Gastrocnemius medialis (tissue), 4 donors: ENCODE measurements around the gene SMIM28.

Experiments
- CTCF ChIP-seq, 5 experiments: fragments of 450-650 bp in 3 of 5; fragments of 200-600 bp in 2 of 5; sonication (generic) in 2 of 5; IDR thresholded peaks in 4 of 5; conservative IDR thresholded peaks in 1 of 5; 1 replicate in 4 of 5; 2 replicates in 1 of 5; pipeline ENCODE4 v1.5.1; 2016 to 2019; ENCODE audit warnings: antibody characterized with exemption in 5 of 5, mild to moderate bottlenecking in 3 of 5, moderate library complexity in 3 of 5
- POLR2A ChIP-seq, 2 donors: fragments of 450-650 bp; IDR thresholded peaks; one replicate each; pipeline ENCODE4 v1.6.1; 2017; ENCODE audit warnings: antibody characterized with exemption in 2 of 2, mild to moderate bottlenecking in 2 of 2, moderate library complexity in 2 of 2

- TF ChIP-seq CTCF (IDR thresholded peaks at IDR 0.05 in 4 of 5, conservative IDR thresholded peaks at IDR 0.05 in 1 of 5) (no peak), POLR2A (IDR thresholded peaks at IDR 0.05) (no peak)
Measured at GRCh38 chr6:138405816-138406413, 28.2 kb downstream of the SMIM28 start.
